ENCODE data around the gene SH2D2A. TPM values are rescaled to one million over a fixed set of nuclear protein-coding genes. Genes with fewer than 3 reads are reported as not detected.

SH2D2A gene
- total RNA-seq, 1 donor from 2014 or later: 2.2 TPM

GRCh38 chr1:156797212-156797871, 19.3 kb downstream of the SH2D2A start:
- H3K27ac Mint-ChIP-seq: no peak overlapping the region
- DNase-seq (ENCODE audit: extremely low spot score, unreplicated experiment): no peak
- H3K4me1 Mint-ChIP-seq (ENCODE audit: unreplicated experiment): peaks cover 37% of the 10 kb centered on the region
- no peaks in the 10 kb centered on the region for H3K27me3 Mint-ChIP-seq
- peaks cover 36% of the 10 kb centered on the region for H3K36me3 Mint-ChIP-seq
- H3K4me3 Mint-ChIP-seq: no peak overlapping the region
- H3K9me3 Mint-ChIP-seq: no peaks in the 10 kb centered on the region
- peak; percentile 87 for TF ChIP-seq CTCF (conservative IDR thresholded peaks at IDR 0.05)

- no peak for TF ChIP-seq CTCF (conservative IDR thresholded peaks at IDR 0.05)
These were observed 20.1 kb downstream of the SH2D2A start for GRCh38 chr1:156796340-156797097.

GRCh38 chr1:156795787-156796186, 20.9 kb downstream of the SH2D2A start:
- no peaks in the 10 kb centered on the region for H3K9me3 Mint-ChIP-seq
- H3K27me3 Mint-ChIP-seq: no peaks in the 10 kb centered on the region
- no peak for TF ChIP-seq CTCF (conservative IDR thresholded peaks at IDR 0.05)
- H3K4me1 Mint-ChIP-seq (ENCODE audit: unreplicated experiment): peaks cover 21% of the 10 kb centered on the region
- no peak overlapping the region for H3K4me3 Mint-ChIP-seq
- H3K36me3 Mint-ChIP-seq: peaks cover 24% of the 10 kb centered on the region
- H3K27ac Mint-ChIP-seq: no peak overlapping the region
- no peak for DNase-seq (ENCODE audit: extremely low spot score, unreplicated experiment)

More at GRCh38 chr1:156796340-156797097, 20.1 kb downstream of the SH2D2A start:
- H3K27me3 Mint-ChIP-seq: no peaks in the 10 kb centered on the region
- H3K27ac Mint-ChIP-seq: no peak overlapping the region
- H3K4me1 Mint-ChIP-seq (ENCODE audit: unreplicated experiment): peaks cover 29% of the 10 kb centered on the region
- no peak overlapping the region for H3K4me3 Mint-ChIP-seq
- DNase-seq (ENCODE audit: extremely low spot score, unreplicated experiment): no peak
- no peaks in the 10 kb centered on the region for H3K9me3 Mint-ChIP-seq
- peaks cover 31% of the 10 kb centered on the region for H3K36me3 Mint-ChIP-seq

- Mint-ChIP-seq H3K27ac (no peak overlapping the region), H3K27me3 (no peaks in the 10 kb centered on the region), H3K36me3 (peaks cover 21% of the 10 kb centered on the region), H3K4me1 (ENCODE audit: unreplicated experiment) (peaks cover 18% of the 10 kb centered on the region), H3K4me3 (no peak overlapping the region), H3K9me3 (no peaks in the 10 kb centered on the region)
- TF ChIP-seq CTCF (conservative IDR thresholded peaks at IDR 0.05): no peak
- no peak for DNase-seq (ENCODE audit: extremely low spot score, unreplicated experiment)
These were observed 21.3 kb downstream of the SH2D2A start for GRCh38 chr1:156795374-156795733.

GRCh38 chr1:156794506-156795373, 21.9 kb downstream of the SH2D2A start:
- Mint-ChIP-seq H3K36me3 (peaks cover 21% of the 10 kb centered on the region), H3K27ac (no peak overlapping the region), H3K27me3 (no peaks in the 10 kb centered on the region), H3K4me1 (ENCODE audit: unreplicated experiment) (peaks cover 15% of the 10 kb centered on the region), H3K9me3 (no peaks in the 10 kb centered on the region), H3K4me3 (no peak overlapping the region)
- TF ChIP-seq CTCF (conservative IDR thresholded peaks at IDR 0.05): no peak
- no peak for DNase-seq (ENCODE audit: extremely low spot score, unreplicated experiment)

Data from type B pancreatic cell (in vitro differentiated cells).